H7 (cell line): ENCODE data around the gene NET1. TPM values are rescaled to one million over a fixed set of nuclear protein-coding genes. Genes with fewer than 3 reads are reported as not detected.
"Not testable (repeated sequence)": the region's sequence is repeated elsewhere in the genome, so short reads cannot be mapped to it uniquely, and the experiment has no call there.

Experiments
- DNase-seq: peaks from one replicate; pipeline ENCODE4 v3.0.0; 2012
- H3K27me3 ChIP-seq: 2 replicates; pipeline ENCODE4 v1.6.0; 2011; ENCODE audit warnings: mild to moderate bottlenecking, low read length; ENCODE audit not compliant: control insufficient read depth, insufficient read depth
- H3K36me3 ChIP-seq: replicated peaks from 2 replicates; pipeline ENCODE4 v1.5.1; 2011; ENCODE audit warnings: low read length; ENCODE audit not compliant: control insufficient read depth, insufficient read depth
- H3K4me3 ChIP-seq: 2 replicates; pipeline ENCODE4 v1.5.1; 2011; ENCODE audit warnings: low read depth, mild to moderate bottlenecking, control low read depth, low read length, moderate library complexity; ENCODE audit not compliant: insufficient read depth
- total RNA-seq: library from RNA; depleted of rRNA; stranded (reverse); fragments of >200 nt; shearing (Covaris generic); gene quantifications from 2 replicates; pipeline ENCODE4 v1.2.3, GENCODE V29; 2014; rRNA removed

Gene NET1
- total RNA-seq = 44.0 and 62.9 TPM in 2 replicates

GRCh38 chr10:5412277-5412941, at the start of gene NET1:
TSS of gene NET1 (plus strand) at chr10:5412557. CDS start at chr10:5412693, 136 bp downstream.
- peak; percentile 95 for DNase-seq
- Histone ChIP-seq H3K27me3 (no peaks in the 10 kb centered on the region), H3K4me3 (peak within 1 kb of the TSS; percentile 67), H3K36me3 (no peaks in the 10 kb centered on the region)

- H3K36me3 ChIP-seq = no peaks in the 10 kb centered on the region
- H3K27me3 ChIP-seq = no peaks in the 10 kb centered on the region
- no peak overlapping the region for H3K4me3 ChIP-seq
- no peak for DNase-seq
These were observed 49.5 kb upstream of the NET1 start for GRCh38 chr10:5362873-5363272.

- Histone ChIP-seq H3K36me3 (no peaks in the 10 kb centered on the region), H3K27me3 (no peaks in the 10 kb centered on the region), H3K4me3 (no peak overlapping the region)
- DNase-seq = no peak
These were observed 48.0 kb upstream of the NET1 start for GRCh38 chr10:5364374-5364773.

GRCh38 chr10:5364890-5365338, 47.4 kb upstream of the NET1 start, which contains the start of gene UCN3:
TSS of gene UCN3 (plus strand) at chr10:5364966. CDS start at chr10:5373721, 8,755 bp downstream.
- Histone ChIP-seq H3K27me3 (no peaks in the 10 kb centered on the region), H3K4me3 (no peak within 1 kb of the TSS), H3K36me3 (no peaks in the 10 kb centered on the region)
- no peak for DNase-seq

GRCh38 chr10:5365928-5366327, 46.4 kb upstream of the NET1 start:
- Histone ChIP-seq H3K4me3 (no peak overlapping the region), H3K36me3 (no peaks in the 10 kb centered on the region), H3K27me3 (no peaks in the 10 kb centered on the region)
- DNase-seq = no peak

- H3K27me3 ChIP-seq = no peaks in the 10 kb centered on the region
- DNase-seq = no peak
- H3K4me3 ChIP-seq = no peak overlapping the region
These were observed 42.8 kb upstream of the NET1 start for GRCh38 chr10:5369362-5370158.

GRCh38 chr10:5370493-5371352, 41.6 kb upstream of the NET1 start:
- no peak overlapping the region for H3K4me3 ChIP-seq
- no peak for DNase-seq
- no peaks in the 10 kb centered on the region for H3K27me3 ChIP-seq
- no peaks in the 10 kb centered on the region for H3K36me3 ChIP-seq

More at GRCh38 chr10:5369362-5370158, 42.8 kb upstream of the NET1 start:
- H3K36me3 ChIP-seq = no peaks in the 10 kb centered on the region

GRCh38 chr10:5373307-5373706, 39.0 kb upstream of the NET1 start:
- no peak for DNase-seq
- Histone ChIP-seq H3K27me3 (no peaks in the 10 kb centered on the region), H3K4me3 (no peak overlapping the region), H3K36me3 (no peaks in the 10 kb centered on the region)

GRCh38 chr10:5373891-5374611, 38.3 kb upstream of the NET1 start:
- H3K4me3 ChIP-seq = no peak overlapping the region
- H3K36me3 ChIP-seq = no peaks in the 10 kb centered on the region
- no peak for DNase-seq
- no peaks in the 10 kb centered on the region for H3K27me3 ChIP-seq

GRCh38 chr10:5376450-5376849, 35.9 kb upstream of the NET1 start:
- Histone ChIP-seq H3K27me3 (no peaks in the 10 kb centered on the region), H3K4me3 (no peak overlapping the region), H3K36me3 (no peaks in the 10 kb centered on the region)
- no peak for DNase-seq

- not testable (repeated sequence) for H3K36me3 ChIP-seq, H3K27me3 ChIP-seq, H3K4me3 ChIP-seq, DNase-seq
These were observed 33.2 kb upstream of the NET1 start for GRCh38 chr10:5379202-5379601.

- not testable (repeated sequence) for H3K27me3 ChIP-seq, H3K36me3 ChIP-seq, DNase-seq, H3K4me3 ChIP-seq
These were observed 32.0 kb upstream of the NET1 start for GRCh38 chr10:5380395-5380794.

- DNase-seq = no peak
- no peak overlapping the region for H3K4me3 ChIP-seq
These were observed 31.2 kb upstream of the NET1 start for GRCh38 chr10:5381187-5381586.

GRCh38 chr10:5385224-5385623, 27.1 kb upstream of the NET1 start:
- no peaks in the 10 kb centered on the region for H3K36me3 ChIP-seq
- H3K4me3 ChIP-seq = no peak overlapping the region
- no peaks in the 10 kb centered on the region for H3K27me3 ChIP-seq
- no peak for DNase-seq

More at GRCh38 chr10:5381187-5381586, 31.2 kb upstream of the NET1 start:
- no peaks in the 10 kb centered on the region for H3K36me3 ChIP-seq
- no peaks in the 10 kb centered on the region for H3K27me3 ChIP-seq
